ENCODE measurements around the gene CEMIP. TPM values are rescaled to one million over a fixed set of nuclear protein-coding genes. Genes with fewer than 3 reads are reported as not detected.

Gene CEMIP
- total RNA-seq, 2 donors from 2014 or later: 2.2 TPM; not detected in 1

DNA sequence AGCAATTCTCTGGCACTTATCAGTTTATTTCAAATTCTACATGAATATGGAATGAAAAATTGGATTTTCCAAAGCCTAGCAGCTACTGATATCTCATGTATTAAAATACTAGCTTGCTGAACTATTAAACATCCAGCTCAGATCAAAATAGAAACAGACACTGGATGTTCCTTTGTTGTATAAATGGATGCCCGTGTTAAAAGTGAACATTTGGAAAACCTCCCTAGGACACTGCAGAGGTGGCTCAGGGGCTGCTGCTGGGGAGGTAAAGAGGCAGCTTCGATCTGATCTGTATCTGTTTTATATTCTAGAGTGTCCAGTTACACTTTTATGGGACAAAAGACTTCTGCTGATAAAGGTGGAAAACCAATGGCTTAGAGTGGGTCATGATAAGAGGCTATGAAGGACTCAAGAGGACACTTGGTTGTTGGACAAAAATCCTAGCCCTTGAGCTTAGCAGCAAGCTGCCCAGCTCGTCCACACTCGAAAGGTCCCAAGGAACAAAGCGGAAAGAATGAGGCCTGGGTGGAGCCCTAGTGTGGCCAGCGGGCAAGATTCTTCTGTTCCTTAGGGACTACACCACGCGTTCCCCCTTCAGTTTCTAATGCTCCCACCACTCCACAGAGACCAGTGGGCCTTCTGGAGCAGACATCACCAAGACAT, 200.5 kb downstream of the CEMIP start:
- H3K9ac ChIP-seq (ENCODE audit: extremely low read depth, low read length, poor library complexity, severe bottlenecking): no peak overlapping the region
- no peak overlapping the region for H3K4me3 ChIP-seq (ENCODE audit: low read length)
- no peaks in the 10 kb centered on the region for H3K27me3 ChIP-seq (ENCODE audit: control insufficient read depth, insufficient read depth, low read length, poor library complexity, severe bottlenecking)
- WGBS, 2 experiments (ENCODE audit: insufficient coverage in 1 of 2, insufficient read length in 1 of 2): 91 to 96% methylated on average over 5 to 8 of the region's 8 CpGs
- peaks cover 57% of the 10 kb centered on the region for H3K36me3 ChIP-seq (ENCODE audit: control insufficient read depth, insufficient read depth, low read length)
- H3K27me3 Mint-ChIP-seq (ENCODE audit: insufficient read depth): no peaks in the 10 kb centered on the region
- no peak for TF ChIP-seq CTCF (conservative IDR thresholded peaks at IDR 0.05)
- no peaks in the 10 kb centered on the region for H3K9me3 ChIP-seq (ENCODE audit: control insufficient read depth, low read length)
- H3K4me1 ChIP-seq (ENCODE audit: control insufficient read depth, insufficient read depth, low read length): no peaks in the 10 kb centered on the region
- H3K27ac ChIP-seq (ENCODE audit: low read depth, low read length): no peak overlapping the region
- peaks cover 23% of the 10 kb centered on the region for H3K4me1 Mint-ChIP-seq
- H3K27ac Mint-ChIP-seq: peak overlapping the region; percentile 42
- H3K36me3 Mint-ChIP-seq (ENCODE audit: low read depth): peaks cover 40% of the 10 kb centered on the region
- no peak overlapping the region for H3K4me3 Mint-ChIP-seq
- no peak for DNase-seq
- no peaks in the 10 kb centered on the region for H3K9me3 Mint-ChIP-seq

- peaks cover 30% of the 10 kb centered on the region for H3K4me1 Mint-ChIP-seq
- Histone ChIP-seq H3K27ac (ENCODE audit: low read depth, low read length) (no peak overlapping the region), H3K36me3 (ENCODE audit: control insufficient read depth, insufficient read depth, low read length) (peaks cover 52% of the 10 kb centered on the region), H3K9ac (ENCODE audit: extremely low read depth, low read length, poor library complexity, severe bottlenecking) (no peak overlapping the region), H3K4me3 (ENCODE audit: low read length) (no peak overlapping the region), H3K9me3 (ENCODE audit: control insufficient read depth, low read length) (no peaks in the 10 kb centered on the region), H3K4me1 (ENCODE audit: control insufficient read depth, insufficient read depth, low read length) (no peaks in the 10 kb centered on the region), H3K27me3 (ENCODE audit: control insufficient read depth, insufficient read depth, low read length, poor library complexity, severe bottlenecking) (no peaks in the 10 kb centered on the region)
- no peaks in the 10 kb centered on the region for H3K27me3 Mint-ChIP-seq (ENCODE audit: insufficient read depth)
- peak; percentile 53 for TF ChIP-seq CTCF (conservative IDR thresholded peaks at IDR 0.05)
- 81% methylated on average over 2 of the region's 2 CpGs; no CpG with 5 or more reads in 1 of the 2 experiments for WGBS, 2 experiments (ENCODE audit: insufficient coverage in 1 of 2, insufficient read length in 1 of 2)
- peaks cover 33% of the 10 kb centered on the region for H3K36me3 Mint-ChIP-seq (ENCODE audit: low read depth)
- no peak overlapping the region for H3K27ac Mint-ChIP-seq
- no peak for DNase-seq
- H3K4me3 Mint-ChIP-seq: no peak overlapping the region
- no peaks in the 10 kb centered on the region for H3K9me3 Mint-ChIP-seq
Observed at GRCh38 chr15:80982205-80982604, 203.0 kb downstream of the CEMIP start.

GRCh38 chr15:80982839-80983238, 203.7 kb downstream of the CEMIP start:
- Histone ChIP-seq H3K27ac (ENCODE audit: low read depth, low read length) (no peak overlapping the region), H3K27me3 (ENCODE audit: control insufficient read depth, insufficient read depth, low read length, poor library complexity, severe bottlenecking) (no peaks in the 10 kb centered on the region), H3K9ac (ENCODE audit: extremely low read depth, low read length, poor library complexity, severe bottlenecking) (no peak overlapping the region), H3K36me3 (ENCODE audit: control insufficient read depth, insufficient read depth, low read length) (peaks cover 49% of the 10 kb centered on the region), H3K4me3 (ENCODE audit: low read length) (no peak overlapping the region), H3K4me1 (ENCODE audit: control insufficient read depth, insufficient read depth, low read length) (no peaks in the 10 kb centered on the region), H3K9me3 (ENCODE audit: control insufficient read depth, low read length) (no peaks in the 10 kb centered on the region)
- no peak overlapping the region for H3K27ac Mint-ChIP-seq
- H3K4me3 Mint-ChIP-seq: no peak overlapping the region
- H3K36me3 Mint-ChIP-seq (ENCODE audit: low read depth): peaks cover 30% of the 10 kb centered on the region
- no peak for DNase-seq
- H3K9me3 Mint-ChIP-seq: no peaks in the 10 kb centered on the region
- WGBS, 2 experiments (ENCODE audit: insufficient coverage in 1 of 2, insufficient read length in 1 of 2): 92 to 93% methylated on average over 2 to 5 of the region's 5 CpGs
- no peaks in the 10 kb centered on the region for H3K27me3 Mint-ChIP-seq (ENCODE audit: insufficient read depth)
- peaks cover 25% of the 10 kb centered on the region for H3K4me1 Mint-ChIP-seq
- no peak for TF ChIP-seq CTCF (conservative IDR thresholded peaks at IDR 0.05)
